ENCODE measurements around the gene ZNF530.

DNA sequence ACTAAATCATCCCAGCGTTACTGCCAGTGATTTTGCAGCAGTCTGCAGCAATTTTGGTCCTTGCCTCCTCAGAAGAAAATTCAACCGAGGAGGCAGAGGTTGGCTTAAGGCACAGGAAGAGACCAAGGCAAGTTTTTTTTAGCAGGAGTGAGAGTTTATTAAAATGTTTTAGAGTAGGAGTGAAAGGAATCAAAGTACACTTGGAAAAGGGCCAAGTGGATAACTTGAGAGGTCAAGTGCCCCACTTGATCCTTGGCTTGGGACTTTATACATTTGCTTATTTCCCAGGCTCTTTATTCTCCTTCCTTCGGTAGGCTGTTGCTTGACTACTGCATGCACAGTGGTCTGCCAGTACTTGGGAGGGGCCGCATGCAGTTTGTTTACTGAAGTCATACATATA lies 11.4 kb downstream of the ZNF530 start:
- TF ChIP-seq, protein P1, sequence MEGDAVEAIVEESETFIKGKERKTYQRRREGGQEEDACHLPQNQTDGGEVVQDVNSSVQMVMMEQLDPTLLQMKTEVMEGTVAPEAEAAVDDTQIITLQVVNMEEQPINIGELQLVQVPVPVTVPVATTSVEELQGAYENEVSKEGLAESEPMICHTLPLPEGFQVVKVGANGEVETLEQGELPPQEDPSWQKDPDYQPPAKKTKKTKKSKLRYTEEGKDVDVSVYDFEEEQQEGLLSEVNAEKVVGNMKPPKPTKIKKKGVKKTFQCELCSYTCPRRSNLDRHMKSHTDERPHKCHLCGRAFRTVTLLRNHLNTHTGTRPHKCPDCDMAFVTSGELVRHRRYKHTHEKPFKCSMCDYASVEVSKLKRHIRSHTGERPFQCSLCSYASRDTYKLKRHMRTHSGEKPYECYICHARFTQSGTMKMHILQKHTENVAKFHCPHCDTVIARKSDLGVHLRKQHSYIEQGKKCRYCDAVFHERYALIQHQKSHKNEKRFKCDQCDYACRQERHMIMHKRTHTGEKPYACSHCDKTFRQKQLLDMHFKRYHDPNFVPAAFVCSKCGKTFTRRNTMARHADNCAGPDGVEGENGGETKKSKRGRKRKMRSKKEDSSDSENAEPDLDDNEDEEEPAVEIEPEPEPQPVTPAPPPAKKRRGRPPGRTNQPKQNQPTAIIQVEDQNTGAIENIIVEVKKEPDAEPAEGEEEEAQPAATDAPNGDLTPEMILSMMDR (IDR thresholded peaks at IDR 0.05; ENCODE audit: low read depth, low read length, poor library complexity, severe bottlenecking) = no peak
- TF ChIP-seq EZH2phosphoT487 (IDR thresholded peaks at IDR 0.05; ENCODE audit: borderline replicate concordance, low read length) = no peak

All from DOHH2 (cell line).